HG03175 (cell line): ENCODE measurements around the gene ACOT13.
A peak's percentile ranks its signal among the peaks of the same experiment; 100 is the strongest.
"Not testable (repeated sequence)": the region's sequence is repeated elsewhere in the genome, so short reads cannot be mapped to it uniquely, and the experiment has no call there.

Experiments used
- ATAC-seq: cut with Tn5 transposase; IDR thresholded peaks from one replicate; pipeline ENCODE4 v1.9.1; 2021; ENCODE audit warnings: mild to moderate bottlenecking, moderate library complexity; ENCODE audit not compliant: unreplicated experiment

Gene ACOT13

GRCh38 chr6:24666641-24667377, at the start of gene ACOT13, which contains the start of gene TDP2:
TSS of gene ACOT13 (plus strand) at chr6:24667077. CDS start at chr6:24667264, 187 bp downstream.
TSS of gene TDP2 (minus strand) at chr6:24666899. CDS start at chr6:24666862, 37 bp downstream.
- peak; percentile 95 for ATAC-seq

DNA sequence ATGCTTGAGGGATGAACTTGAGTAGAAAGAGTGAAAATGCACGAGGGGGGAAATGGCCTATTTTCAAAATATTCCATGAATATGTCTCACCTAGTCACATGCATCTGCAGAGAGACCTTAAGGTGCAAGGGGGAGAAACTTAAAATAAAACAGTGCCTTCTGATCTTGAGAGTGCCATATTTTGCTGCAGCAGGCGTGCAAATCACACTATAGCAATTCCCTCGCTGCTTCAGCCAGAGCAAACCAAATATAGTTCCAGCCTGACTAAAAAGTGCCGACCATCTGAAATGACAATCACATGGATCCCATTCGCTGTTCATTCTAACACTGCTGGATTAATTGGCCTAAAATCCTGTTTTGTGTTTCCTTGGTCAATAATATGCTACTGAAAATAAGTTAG, 47.2 kb upstream of the ACOT13 start:
- ATAC-seq: no peak

DNA sequence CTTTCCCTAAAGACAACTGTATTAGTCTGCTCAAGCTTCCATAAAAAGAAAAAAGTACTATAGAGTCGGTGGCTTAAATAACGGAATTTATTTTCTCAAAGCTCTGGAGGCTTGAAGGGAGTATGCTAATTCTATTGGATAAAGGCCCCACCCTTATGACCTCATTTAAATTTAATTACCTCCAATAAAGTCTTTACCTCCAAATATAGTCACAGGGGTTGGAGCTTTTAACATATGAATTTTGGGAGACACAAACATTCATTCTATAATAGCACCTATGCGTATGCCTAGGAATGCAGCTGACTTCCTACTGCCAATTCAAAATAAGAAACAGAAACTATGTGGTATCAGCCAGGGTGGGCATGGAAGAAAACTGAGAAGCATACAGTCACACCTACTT, 46.2 kb upstream of the ACOT13 start:
- no peak for ATAC-seq

GRCh38 chr6:24621626-24622289, 45.1 kb upstream of the ACOT13 start:
- no peak for ATAC-seq

GRCh38 chr6:24630856-24631505, 35.9 kb upstream of the ACOT13 start:
- ATAC-seq: no peak

DNA sequence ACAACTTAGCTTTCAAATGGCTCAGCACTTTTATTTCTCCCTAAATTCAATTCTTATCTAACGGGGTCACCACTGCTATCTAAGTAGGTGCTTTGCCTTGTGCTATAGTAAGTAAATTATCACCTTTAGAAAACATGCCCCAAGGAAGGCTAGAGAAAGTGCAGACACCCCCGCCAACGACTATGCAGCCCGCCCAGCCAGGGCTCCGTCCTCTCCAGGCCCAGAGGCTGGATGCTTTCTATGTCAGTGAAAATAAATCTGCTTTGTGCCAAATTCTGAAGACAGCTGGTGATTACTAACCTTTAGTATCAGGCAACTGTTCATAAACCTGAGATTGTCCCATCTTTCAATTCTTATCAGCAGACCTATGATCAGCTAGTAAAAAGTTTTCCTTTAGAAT, 35.2 kb upstream of the ACOT13 start:
- ATAC-seq: no peak

DNA sequence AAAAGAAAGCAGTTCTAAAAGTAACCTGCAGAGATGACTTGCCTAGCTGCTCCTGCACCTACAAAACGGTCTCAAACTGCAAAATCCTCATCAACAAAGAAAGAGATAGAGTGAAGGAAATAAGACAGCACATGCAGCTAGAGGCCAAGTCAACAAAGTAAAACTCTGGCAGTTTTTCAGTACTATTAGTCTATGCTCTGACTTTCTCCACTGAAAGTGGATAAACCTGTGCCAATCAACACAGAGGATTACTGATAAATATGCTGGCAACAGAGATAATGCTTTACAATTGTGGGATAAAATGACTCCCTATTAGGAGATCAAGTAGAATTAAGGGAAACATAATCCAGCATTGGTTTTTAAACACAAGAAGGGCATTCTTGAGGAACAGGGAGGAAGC, 34.3 kb upstream of the ACOT13 start:
- no peak for ATAC-seq

DNA sequence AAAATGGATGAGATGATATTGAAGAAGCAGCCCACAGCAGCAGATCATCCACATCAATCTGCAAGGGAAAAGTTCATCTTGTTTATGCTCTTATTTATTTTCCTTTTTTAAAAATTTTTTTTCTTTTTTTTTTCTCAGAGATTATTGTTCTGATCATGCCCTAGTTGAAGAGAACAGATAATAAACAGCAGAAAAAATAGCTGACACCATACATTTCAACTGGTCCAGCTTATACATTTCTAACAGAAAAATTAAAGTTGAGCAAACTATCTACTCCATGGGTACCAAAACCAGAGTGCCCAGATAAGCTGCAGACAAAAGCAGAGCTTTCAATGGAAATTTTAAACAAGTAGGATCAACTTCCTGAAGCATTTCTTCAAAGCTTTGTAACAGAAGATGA, 30.2 kb upstream of the ACOT13 start:
- no peak for ATAC-seq

GRCh38 chr6:24640166-24640565, 26.7 kb upstream of the ACOT13 start:
- ATAC-seq: no peak

DNA sequence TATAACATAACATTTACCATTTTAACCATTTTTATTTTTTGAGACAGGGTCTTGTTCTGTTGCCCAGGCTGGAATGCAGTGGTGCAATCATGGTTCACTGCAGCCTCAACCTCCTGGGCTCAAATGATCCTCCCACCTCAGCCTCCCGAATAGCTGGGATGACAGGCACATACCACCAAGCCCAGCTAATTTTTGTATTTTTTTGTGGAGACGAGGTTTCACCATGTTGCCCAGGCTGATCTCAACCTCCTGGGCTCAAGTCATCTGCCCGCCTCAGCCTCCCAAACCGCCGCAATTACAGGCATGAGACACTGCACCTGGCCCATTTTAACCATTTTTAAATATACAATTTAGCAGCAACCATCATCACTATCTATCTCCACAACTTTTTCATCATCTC, 26.2 kb upstream of the ACOT13 start:
- ATAC-seq: not testable (repeated sequence)

GRCh38 chr6:24642061-24642460, 24.8 kb upstream of the ACOT13 start:
- ATAC-seq: no peak

DNA sequence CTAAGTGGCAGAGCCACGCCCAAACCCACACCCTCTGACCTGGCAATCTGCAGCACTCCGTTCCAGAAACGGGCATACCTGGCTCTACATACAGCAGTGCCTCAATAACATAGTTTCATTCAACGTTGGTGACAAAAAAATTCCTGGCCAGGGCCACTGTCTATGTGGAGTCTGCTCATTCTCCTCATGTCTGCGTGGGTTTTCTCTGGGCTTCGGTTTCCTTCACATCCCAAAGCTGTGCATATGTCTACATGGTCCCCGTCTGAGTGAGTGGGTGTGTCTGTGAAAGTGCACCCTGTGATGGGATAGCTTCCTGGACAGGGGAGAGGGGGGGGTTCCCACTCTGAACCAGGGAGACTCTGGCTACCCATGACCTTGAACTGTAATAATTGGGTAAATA, 23.0 kb upstream of the ACOT13 start:
- ATAC-seq: no peak

GRCh38 chr6:24644377-24644776, 22.5 kb upstream of the ACOT13 start:
- no peak for ATAC-seq

DNA sequence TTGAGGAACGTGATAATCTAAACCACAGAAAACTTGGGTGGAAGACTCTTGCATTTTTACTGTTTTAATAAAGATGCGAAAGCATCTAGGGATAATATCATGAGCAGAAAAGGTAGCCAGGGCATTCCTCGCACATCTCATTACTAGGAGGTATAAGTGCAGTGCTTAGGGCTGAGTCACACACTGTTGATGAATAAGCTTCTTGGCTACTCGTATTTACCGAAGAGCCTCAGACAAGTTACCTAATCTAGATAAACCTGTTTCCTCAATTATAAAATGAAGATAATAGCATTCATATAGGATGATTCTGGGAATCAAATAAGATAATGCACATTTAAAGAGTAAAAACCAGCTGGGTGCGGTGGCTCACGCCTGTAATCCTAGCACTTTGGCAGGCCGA, 20.1 kb upstream of the ACOT13 start:
- no peak for ATAC-seq

DNA sequence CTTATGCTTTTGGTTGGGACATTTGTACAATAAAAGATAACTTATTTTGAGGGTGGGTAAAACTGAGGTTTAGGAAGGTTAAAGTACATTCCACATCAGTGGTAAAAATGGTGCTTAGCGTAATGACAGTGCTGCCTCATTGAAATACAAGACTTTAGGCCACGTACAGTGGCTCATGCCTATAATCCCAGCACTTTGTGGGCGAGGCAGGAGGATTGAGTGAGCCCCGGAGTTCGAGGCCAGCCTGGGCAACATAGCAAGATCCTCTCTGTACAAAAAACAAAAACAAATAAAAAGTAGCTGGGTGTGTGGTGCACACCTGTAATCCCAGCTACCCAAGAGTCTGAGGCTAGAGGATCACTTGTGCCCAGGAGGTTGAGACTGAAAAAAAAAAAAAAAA, 18.6 kb upstream of the ACOT13 start:
- ATAC-seq: no peak

- no peak for ATAC-seq
Measured at GRCh38 chr6:24649691-24650090, 17.2 kb upstream of the ACOT13 start.

GRCh38 chr6:24650365-24650764, 16.5 kb upstream of the ACOT13 start:
- no peak for ATAC-seq

DNA sequence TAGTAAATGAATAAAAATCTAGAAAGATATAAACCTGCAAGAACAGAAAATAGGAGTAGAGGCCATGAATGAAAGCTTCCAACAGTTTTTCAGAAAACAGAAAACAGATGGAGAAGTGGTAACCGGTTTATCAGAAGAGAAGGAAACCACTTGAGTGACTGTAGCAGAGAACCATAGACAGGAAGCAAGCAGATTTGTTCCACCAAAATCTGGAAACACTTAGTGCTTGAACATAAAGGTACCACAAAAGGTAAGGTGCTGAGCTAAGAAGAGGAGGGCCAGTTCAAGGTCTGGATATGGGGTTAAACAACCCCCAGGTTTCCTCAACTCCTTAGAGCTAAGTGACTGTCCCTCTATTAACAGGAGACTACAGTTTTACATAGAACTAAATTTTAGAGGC, 11.7 kb upstream of the ACOT13 start:
- ATAC-seq: no peak

- ATAC-seq: no peak
Measured at GRCh38 chr6:24658573-24659560, 8.0 kb upstream of the ACOT13 start.

- ATAC-seq: no peak
Measured at GRCh38 chr6:24659561-24659960, 7.3 kb upstream of the ACOT13 start.

DNA sequence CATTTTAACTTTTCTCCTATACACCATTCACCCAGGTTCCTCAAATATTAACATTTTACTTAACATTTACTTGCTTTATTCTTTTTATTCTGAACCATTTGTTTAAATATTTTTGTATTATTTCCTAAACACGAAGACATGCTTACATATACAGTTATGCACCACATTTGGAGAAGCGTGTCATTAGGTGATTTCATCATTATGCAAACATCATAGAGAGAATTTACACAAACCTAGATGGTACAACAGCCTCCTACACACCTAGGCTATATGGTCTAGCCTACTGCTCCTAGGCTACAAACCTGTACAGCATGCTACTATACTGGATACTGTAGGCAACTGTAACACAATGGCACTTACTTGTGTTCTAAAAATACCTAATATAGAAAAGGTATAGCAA, 6.8 kb upstream of the ACOT13 start:
- no peak for ATAC-seq
